ENCODE data around the gene RBM18.

RBM18 gene

DNA sequence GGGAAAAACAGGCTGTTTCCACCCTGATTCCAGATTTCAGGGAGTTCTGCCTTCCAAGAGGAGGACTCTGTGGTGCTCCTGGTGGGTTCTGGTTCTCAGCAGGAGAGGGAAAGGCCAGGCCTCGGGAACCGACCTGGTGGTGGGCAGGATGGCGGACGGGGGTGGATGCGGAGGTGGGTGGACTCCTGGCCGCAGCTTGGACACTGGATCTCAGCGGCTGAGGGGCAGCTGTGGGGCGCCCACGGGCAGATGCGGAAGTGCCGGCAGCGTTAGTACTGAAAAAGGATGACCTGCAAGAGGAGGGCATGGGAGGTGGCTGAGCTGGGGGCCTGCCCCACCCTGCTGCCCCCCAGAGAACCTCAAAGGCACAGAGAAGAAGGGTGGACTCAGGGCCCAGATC, 60.1 kb downstream of the RBM18 start:
- peaks cover 43% of the 10 kb centered on the region for H3K4me1 Mint-ChIP-seq
- no peak overlapping the region for H3K4me3 Mint-ChIP-seq

DNA sequence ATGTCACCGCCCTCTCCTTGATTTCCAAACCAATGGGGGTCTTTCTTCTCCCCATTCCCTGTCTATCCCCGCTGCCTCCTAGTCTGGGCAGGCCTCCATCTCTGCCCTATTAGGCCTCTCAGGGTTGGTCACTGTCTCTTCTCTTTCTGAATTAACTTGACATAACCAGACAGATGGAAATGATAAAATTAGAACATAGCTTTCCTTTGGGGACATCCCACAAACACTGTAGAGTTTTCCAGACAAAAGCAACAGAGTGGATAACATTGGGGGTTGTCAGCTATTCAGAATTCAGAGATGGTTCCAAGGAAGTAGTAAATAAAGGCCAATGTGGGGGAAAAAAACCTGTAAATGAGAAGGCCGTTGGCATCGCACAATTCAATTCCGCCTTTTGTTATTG, 60.6 kb downstream of the RBM18 start:
- Mint-ChIP-seq H3K27me3 (ENCODE audit: low read depth) (peaks cover 48% of the 10 kb centered on the region), H3K4me1 (peaks cover 46% of the 10 kb centered on the region), H3K9me3 (no peaks in the 10 kb centered on the region), H3K27ac (peak overlapping the region; percentile 64 to 92 (median 72)), H3K4me3 (peak overlapping the region in 1 of 3 experiments; percentile 57), H3K36me3 (ENCODE audit: low read depth) (no peaks in the 10 kb centered on the region)
- TF ChIP-seq, protein P1, sequence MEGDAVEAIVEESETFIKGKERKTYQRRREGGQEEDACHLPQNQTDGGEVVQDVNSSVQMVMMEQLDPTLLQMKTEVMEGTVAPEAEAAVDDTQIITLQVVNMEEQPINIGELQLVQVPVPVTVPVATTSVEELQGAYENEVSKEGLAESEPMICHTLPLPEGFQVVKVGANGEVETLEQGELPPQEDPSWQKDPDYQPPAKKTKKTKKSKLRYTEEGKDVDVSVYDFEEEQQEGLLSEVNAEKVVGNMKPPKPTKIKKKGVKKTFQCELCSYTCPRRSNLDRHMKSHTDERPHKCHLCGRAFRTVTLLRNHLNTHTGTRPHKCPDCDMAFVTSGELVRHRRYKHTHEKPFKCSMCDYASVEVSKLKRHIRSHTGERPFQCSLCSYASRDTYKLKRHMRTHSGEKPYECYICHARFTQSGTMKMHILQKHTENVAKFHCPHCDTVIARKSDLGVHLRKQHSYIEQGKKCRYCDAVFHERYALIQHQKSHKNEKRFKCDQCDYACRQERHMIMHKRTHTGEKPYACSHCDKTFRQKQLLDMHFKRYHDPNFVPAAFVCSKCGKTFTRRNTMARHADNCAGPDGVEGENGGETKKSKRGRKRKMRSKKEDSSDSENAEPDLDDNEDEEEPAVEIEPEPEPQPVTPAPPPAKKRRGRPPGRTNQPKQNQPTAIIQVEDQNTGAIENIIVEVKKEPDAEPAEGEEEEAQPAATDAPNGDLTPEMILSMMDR (IDR thresholded peaks at IDR 0.05; ENCODE audit: unreplicated experiment in 3 of 3): no peak

More for the DNA sequence above, 60.1 kb downstream of the RBM18 start:
- H3K36me3 Mint-ChIP-seq (ENCODE audit: low read depth): no peaks in the 10 kb centered on the region
- TF ChIP-seq, protein P1 (IDR thresholded peaks at IDR 0.05; ENCODE audit: unreplicated experiment in 3 of 3): no peak
- H3K9me3 Mint-ChIP-seq: no peaks in the 10 kb centered on the region
- H3K27ac Mint-ChIP-seq: peak overlapping the region; percentile 64 to 92 (median 72)
- H3K27me3 Mint-ChIP-seq (ENCODE audit: low read depth): peaks cover 53% of the 10 kb centered on the region

GRCh38 chr9:122202111-122202510, 62.5 kb downstream of the RBM18 start:
- H3K9me3 Mint-ChIP-seq: no peaks in the 10 kb centered on the region
- TF ChIP-seq, protein P1 (IDR thresholded peaks at IDR 0.05; ENCODE audit: unreplicated experiment in 3 of 3): no peak
- peaks cover 35% of the 10 kb centered on the region for H3K27me3 Mint-ChIP-seq (ENCODE audit: low read depth)
- no peak overlapping the region for H3K27ac Mint-ChIP-seq
- H3K36me3 Mint-ChIP-seq (ENCODE audit: low read depth): no peaks in the 10 kb centered on the region
- H3K4me1 Mint-ChIP-seq: peaks cover 56% of the 10 kb centered on the region
- H3K4me3 Mint-ChIP-seq: no peak overlapping the region

DNA sequence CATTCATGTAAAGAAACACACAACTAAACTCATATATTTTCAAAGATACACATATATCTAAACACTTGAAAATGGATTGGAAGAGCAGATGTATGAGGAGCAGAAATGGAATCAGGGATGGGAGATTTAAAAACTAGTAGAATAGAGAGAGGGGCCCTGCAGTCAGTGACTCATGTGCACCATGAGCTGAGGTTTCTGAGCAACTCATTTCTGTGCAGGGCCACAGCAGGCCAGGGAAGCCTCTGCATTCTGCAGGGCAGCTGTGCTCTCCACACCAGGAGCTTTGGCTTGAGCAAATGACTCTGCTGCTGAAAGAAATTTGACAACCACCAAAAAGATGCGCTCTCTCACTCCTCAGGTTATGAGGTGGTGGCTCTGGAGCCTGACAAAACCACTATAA, 63.0 kb downstream of the RBM18 start:
- Mint-ChIP-seq H3K4me3 (no peak overlapping the region), H3K36me3 (ENCODE audit: low read depth) (no peaks in the 10 kb centered on the region), H3K4me1 (peaks cover 51% of the 10 kb centered on the region), H3K27ac (peak overlapping the region in 1 of 3 experiments; percentile 0), H3K27me3 (ENCODE audit: low read depth) (peaks cover 34% of the 10 kb centered on the region), H3K9me3 (no peaks in the 10 kb centered on the region)
- TF ChIP-seq, protein P1 (IDR thresholded peaks at IDR 0.05; ENCODE audit: unreplicated experiment in 3 of 3): no peak

GRCh38 chr9:122200960-122201595, 63.6 kb downstream of the RBM18 start:
- H3K4me3 Mint-ChIP-seq: no peak overlapping the region
- peaks cover 29% of the 10 kb centered on the region for H3K27me3 Mint-ChIP-seq (ENCODE audit: low read depth)
- no peaks in the 10 kb centered on the region for H3K9me3 Mint-ChIP-seq
- peak overlapping the region in 1 of 3 experiments; percentile 0 for H3K27ac Mint-ChIP-seq
- H3K4me1 Mint-ChIP-seq: peaks cover 46% of the 10 kb centered on the region
- TF ChIP-seq, protein P1 (IDR thresholded peaks at IDR 0.05; ENCODE audit: unreplicated experiment in 3 of 3): no peak
- H3K36me3 Mint-ChIP-seq (ENCODE audit: low read depth): no peaks in the 10 kb centered on the region

DNA sequence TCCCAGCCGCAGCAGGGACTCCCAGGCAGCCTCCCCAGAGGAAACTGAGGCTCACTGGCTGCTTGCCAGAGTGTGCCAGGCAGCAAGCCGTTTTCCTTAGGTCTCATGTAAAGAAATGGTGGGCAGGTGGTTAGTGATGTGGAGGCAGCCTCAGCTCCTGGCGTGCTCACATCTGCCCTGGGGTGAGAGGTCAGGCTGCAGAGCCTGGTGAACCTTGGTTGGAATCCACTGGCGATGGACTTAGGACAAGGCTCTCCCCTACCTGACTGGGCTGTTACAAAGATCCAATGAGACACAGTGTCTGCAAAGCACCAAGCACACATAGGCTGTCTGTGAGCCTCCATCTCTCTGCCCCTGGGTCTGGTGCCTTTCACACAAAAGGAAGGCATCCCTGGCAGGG, 66.8 kb downstream of the RBM18 start:
- Mint-ChIP-seq H3K4me3 (no peak overlapping the region), H3K9me3 (no peaks in the 10 kb centered on the region), H3K4me1 (peaks cover 33% of the 10 kb centered on the region), H3K36me3 (ENCODE audit: low read depth) (no peaks in the 10 kb centered on the region), H3K27ac (peak overlapping the region in 1 of 3 experiments; percentile 27), H3K27me3 (ENCODE audit: low read depth) (peaks cover 22% of the 10 kb centered on the region)
- TF ChIP-seq, protein P1 (IDR thresholded peaks at IDR 0.05; ENCODE audit: unreplicated experiment in 3 of 3): no peak
